Measurements from ENCODE around the gene RASGRF2.

The RASGRF2 gene, protein sequence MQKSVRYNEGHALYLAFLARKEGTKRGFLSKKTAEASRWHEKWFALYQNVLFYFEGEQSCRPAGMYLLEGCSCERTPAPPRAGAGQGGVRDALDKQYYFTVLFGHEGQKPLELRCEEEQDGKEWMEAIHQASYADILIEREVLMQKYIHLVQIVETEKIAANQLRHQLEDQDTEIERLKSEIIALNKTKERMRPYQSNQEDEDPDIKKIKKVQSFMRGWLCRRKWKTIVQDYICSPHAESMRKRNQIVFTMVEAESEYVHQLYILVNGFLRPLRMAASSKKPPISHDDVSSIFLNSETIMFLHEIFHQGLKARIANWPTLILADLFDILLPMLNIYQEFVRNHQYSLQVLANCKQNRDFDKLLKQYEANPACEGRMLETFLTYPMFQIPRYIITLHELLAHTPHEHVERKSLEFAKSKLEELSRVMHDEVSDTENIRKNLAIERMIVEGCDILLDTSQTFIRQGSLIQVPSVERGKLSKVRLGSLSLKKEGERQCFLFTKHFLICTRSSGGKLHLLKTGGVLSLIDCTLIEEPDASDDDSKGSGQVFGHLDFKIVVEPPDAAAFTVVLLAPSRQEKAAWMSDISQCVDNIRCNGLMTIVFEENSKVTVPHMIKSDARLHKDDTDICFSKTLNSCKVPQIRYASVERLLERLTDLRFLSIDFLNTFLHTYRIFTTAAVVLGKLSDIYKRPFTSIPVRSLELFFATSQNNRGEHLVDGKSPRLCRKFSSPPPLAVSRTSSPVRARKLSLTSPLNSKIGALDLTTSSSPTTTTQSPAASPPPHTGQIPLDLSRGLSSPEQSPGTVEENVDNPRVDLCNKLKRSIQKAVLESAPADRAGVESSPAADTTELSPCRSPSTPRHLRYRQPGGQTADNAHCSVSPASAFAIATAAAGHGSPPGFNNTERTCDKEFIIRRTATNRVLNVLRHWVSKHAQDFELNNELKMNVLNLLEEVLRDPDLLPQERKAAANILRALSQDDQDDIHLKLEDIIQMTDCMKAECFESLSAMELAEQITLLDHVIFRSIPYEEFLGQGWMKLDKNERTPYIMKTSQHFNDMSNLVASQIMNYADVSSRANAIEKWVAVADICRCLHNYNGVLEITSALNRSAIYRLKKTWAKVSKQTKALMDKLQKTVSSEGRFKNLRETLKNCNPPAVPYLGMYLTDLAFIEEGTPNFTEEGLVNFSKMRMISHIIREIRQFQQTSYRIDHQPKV (N-terminal part only)

DNA sequence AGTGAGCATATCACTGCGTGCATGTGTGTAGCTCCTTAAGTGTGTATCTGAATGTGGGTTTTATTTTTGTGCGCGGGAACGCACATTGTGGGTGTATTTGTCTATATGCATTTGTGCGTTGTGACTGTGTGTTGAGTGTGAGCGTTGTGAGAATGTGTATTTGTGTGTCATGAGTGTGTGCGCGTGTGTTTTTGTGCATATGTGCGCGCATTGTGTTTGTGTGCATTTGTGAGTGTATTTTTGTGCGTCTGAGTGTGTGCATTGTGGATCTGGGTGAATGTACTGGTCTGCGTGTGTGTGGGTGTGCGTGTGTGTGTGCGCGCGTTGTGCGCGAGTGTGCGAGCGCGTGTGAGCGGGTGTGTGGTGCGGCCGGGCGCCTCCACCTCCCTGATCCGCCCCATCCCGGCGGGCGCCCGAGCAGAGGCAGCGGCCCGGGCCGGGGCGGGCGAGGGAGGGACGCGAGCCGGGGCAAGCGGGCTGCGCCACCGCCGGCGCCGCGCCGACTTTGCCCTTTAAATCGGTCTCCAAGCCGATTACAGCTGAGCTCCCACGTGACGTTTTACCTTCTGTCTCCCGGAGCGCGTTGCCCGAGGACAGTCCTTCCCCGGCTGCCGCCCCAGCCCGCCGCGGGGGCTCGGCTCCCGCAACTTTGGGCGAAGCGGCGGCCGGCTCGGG, at the start of gene RASGRF2:
Gene RASGRF2, plus strand, starts transcription at position 596 of the 675 bp plus-strand sequence. CDS start 376 bp downstream, outside the sequence.
- DNase-seq: no peak

DNA sequence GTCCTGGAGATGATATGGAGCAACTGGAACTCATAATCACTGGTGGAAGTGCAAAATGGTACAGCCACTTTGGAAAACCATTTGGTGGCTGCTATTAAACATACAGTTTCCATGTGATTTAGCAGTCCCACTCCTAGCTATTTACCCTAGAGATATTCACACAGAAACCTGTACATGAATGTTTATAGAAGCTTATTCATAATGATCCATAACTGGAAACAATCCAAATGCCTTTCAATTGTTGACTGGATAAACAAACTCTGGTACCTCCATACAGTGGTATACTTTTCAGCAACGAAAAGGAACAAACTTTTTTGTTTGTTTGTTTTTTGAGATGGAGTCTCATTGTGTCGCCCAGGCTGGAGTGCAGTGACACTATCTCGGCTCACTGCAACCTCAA, 47.7 kb upstream of the RASGRF2 start:
- no peak for DNase-seq

DNA sequence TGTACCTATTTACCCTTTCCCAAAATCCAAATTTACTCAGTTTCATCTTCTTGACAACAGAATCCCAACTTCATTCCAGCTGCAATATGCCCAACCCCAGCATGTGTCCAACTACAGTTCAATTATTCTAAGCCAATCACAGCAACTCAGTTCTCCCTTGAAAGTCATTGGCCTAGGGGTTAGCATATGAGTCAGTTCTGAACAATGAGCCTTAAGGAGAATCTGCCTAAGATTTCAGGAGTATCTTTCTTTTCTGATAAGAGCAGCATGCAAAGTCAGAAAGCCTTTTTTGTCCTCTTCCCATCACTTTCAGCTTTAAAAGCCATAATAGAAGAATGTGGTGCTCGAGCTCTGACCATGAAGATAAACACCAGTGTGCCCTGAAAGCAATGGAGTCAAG, 44.4 kb upstream of the RASGRF2 start:
- no peak for DNase-seq

DNA sequence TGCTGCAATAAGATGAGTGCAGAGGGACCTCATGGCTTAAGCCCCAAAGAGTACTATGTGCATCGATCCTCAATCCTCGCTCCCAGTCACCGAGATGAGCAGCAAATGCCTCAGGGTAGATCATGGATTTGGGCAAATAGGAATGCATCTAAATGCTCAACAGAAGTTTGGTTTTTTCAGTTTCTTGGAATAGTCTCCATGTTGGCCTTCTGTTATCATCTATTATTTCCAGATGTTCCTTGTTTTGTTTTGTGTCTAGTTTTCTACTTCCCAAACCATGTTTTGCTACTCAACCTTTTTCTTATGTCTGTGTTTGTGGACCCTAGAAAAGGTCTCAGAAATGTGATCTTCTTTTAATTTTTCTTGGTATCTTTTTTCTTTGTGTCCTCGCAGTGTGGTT, 43.5 kb upstream of the RASGRF2 start:
- no peak for DNase-seq

DNA sequence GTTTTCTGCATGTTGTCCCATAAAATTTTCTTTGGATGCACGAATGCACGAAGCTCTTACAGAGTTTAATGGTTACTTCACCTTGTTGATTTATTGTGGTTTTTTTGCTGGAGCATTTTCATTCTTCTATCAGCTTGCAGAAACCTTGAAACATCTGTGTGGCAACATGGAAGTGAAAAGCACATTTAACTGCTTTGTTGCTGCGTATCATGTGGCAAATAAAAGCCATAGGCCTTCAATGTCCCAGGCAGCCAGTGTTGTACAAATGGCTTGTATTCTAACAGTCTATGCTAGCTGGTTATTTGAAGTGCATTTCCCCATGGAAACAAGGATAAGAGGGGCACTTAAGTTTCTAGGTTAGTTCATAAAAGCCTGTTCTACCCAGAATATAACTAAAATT, 42.5 kb upstream of the RASGRF2 start:
- DNase-seq: no peak

DNA sequence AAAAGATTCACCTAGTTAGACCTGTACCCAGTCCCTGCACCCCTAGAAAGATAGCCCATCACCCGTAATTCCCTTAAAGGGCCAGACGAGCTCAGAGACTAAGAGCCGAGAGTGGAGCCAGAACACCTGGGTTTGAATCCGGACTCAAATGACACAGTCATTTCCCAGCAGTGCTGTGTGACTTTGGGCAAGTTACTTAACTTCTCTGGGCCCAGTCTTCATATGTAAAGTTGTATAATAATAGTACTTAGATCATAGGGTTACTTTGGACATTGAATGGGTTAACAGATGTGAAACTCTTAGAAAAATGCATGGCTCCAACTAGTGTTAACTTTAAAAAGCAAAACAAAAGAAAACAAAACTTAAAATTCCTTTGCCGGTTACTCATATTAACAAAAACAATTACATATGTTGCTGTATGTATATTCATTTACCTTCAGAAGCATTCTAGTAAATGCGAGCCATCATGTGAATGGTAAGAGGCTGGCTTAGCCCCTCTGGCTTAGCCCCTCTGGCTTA, 40.4 kb upstream of the RASGRF2 start:
- no peak for DNase-seq

DNA sequence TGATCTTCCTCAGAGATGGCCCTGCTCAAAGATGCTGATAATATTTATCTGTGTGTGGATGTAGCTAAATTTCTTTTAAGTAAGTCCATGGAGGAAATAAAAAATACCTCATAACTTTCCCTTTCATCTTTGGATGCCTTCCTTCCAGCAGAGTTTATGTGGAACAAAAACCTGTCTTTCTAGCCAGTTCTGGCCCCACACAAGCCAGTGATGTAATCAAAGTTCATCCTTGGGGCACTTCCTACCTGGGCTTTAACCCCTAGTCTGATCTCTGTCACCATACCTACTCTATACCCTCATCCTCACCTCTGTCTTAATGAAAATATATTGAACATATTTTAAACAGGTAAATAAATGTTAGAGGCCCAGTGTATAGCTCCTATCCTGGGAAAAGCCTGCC, 39.8 kb upstream of the RASGRF2 start:
- DNase-seq: no peak

DNA sequence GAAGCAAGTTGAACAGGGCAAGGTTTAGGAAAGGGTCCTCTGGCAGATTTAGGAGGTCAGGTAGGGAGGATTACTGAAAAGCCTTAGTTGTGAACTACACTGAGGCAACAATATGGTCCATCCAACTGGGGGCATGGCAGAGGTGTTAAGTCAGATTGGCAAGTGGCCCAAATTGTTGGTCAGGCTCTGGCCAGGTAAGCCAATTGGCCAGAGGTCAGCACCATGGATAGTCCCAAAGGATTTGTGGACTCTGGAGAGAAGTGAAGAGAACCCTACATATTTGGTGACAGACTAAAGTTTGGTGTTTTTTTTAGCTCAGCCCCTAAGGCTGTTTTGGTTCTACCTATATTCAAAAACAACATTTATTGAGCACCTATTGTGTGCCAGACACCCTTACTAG, 39.1 kb upstream of the RASGRF2 start:
- DNase-seq: no peak

DNA sequence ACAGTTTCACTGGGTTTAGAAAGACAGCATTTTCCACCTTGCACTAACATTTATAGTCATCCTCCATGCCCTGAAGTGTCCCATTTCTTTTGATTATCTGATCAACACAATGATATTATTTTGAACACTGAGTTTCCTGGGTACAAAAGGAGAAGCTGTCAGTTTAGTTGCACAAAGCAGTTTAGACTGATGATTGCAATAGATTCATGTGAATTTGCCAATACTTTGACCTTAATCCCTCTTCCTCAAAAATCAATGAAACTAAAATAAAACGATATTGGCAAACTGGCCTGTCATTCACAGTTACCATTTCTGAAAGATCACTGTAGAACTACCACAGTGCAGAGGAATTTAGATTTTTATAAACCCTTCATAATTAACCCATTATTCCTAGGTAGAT, 34.2 kb upstream of the RASGRF2 start:
- DNase-seq: peak; percentile 36 to 58

DNA sequence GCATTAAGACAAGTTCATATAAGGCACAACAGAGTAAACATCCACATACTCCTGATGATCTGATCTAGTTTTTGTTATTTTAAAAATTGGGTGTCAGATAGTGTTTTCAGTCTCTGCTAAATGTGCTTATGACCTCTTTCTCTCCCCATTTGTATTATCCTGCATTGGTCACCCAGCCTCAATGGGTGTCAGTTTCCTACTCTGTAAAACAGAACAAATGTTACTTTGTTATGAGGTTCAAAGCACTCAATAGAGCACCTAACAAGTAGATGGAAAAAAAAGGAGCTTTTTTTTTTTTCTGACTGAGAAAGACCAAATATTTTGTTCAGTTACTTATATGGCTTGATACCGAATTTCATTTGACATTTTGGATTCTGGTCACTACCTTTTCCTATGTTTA, 33.6 kb upstream of the RASGRF2 start:
- no peak for DNase-seq

DNA sequence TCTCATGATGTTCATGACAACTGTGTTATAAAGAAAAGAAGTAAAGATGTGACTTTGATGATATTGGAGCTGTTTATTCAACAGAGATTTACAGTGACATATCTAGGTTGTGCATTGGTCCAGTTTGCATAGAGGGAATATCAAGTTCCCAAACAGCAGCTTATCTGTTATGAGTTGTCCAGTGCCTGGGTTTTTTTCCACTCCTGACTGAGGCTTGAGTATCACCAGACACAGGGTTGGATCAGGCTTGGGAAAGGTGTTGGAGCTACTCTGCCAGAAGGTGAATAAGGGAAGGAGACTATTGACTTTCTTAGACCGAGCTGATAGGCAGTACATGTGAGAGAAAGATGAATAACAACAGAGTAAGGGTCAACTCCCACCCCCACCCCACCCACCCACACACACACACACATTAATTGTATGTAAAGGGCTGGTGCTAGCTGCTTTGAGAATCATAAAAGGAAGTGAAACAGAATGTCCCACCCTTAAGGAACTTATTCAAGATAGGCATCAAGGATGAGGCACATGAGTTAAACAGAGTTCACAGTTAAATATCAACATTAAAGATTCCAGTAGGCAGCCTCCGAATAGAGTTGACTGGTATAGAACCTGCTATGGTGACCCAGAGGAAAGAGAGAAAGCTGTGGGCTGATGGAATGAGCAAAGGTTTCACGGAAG, 33.0 kb upstream of the RASGRF2 start:
- no peak for DNase-seq

DNA sequence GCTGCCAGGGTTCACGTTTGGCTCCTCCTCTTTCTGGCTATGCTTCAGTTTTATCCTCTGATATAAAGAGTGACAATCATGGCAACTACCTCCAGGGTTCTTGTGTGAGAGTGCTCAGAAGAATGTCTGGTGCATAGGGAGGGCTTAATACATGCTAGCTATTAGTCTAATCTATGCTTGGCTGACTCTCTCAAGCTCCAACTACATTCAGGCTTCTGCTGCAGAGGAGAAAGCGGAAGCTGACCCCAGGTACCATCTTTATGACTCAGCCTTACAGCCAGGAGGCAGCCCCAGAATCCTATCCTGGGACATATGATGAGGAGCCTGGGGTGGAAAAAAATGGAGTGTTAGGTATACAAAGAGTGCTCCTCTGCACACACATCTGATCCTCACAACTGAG, 32.1 kb upstream of the RASGRF2 start:
- no peak for DNase-seq

DNA sequence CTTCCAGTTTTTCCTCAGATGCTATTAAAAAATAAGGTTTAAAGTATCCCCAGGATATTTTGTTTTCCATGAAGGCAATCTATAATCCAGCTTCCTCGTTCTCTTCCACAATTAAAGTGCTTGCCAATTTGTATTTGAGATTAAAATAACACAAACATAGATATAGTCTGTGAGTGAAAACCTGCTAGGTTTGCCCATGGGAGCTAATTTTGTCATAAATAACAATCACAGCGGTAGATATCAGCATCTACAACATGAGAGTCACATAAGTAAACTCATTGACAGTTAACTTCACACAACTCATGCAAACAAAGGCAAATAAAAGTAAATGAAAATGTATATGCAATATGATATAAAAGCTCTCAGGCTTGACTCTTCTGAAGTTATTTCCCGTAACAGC, 29.2 kb upstream of the RASGRF2 start:
- DNase-seq: no peak

DNA sequence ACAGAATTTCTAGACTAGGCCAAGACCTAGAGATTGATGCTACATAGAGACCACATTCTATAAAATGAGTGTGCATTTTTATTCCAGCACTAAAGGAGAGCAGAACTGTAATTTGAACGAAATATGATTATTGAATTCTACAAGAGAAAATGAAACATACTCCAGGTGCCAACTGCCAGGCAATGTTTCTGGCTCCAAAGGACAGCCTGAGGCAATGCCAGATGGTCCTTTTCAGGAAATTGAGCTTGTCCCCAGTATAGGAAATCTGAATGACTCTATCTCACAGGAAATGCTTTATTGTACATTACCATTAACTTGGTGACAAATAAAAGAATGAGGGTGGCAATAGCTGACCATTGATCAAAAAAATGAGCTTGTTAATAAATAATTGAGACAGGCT, 28.8 kb upstream of the RASGRF2 start:
- DNase-seq: no peak

DNA sequence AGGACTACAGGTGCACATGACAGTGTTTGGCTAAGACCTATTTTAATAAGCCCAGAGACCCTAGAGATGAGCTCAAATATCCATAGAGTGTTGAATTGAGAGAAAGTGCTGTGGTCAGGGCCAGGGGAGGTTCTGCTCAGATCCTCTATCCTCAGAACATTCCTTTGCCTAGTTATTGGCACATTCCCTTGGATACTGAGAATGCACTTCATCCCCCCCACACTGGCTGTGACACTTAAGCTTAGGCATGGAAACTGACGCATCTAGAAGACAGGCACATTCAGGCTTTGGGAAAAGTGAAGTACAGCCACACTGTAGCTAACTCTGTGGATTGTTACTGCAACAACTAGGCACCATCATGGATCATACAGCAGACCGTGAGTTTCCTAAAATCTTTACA, 27.1 kb upstream of the RASGRF2 start:
- no peak for DNase-seq

DNA sequence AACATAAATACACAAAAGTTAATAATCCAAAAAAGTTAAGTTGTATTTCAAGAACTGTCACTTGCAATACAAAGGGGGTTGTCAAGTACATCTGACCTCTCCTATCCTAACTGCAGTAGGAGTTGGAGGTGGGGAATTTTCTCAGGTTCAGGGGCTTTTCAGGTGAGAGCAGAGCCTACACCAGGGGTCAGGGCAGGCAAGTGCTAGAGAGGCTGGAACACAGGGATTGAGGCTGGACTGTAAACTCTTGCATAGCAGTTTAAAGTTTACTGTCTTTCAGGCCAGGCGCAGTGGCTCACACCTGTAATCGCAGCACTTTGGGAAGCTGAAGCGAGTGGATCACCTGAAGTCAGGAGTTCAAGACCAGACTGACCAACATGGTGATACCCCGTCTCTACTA, 25.4 kb upstream of the RASGRF2 start:
- DNase-seq: no peak

DNA sequence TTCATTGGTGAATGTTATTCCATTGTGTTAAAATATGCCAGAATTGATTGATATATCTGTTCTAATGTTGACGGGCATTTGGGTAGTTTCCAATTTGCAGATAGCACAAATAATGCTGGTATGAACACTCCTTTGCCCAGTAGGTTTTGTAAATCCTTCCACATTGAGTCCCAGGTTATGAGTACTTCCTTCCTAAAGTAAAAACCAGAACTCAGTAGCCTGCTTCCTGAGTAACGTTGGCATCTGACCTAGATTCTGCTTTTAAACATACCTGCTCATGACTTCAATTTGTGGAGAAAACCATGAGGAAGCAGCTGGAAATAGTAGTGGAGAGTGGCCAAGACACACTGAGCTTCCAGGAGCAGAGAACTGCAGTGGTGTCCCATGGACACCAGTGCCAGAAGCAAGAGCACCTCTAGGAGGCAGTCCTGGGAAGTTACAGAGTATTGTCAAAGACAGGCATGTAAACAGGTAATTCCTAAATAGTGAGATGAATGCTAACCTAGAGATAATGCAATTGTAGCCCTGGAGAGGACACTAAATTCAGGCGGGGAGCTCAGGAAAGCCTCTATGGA, 24.3 kb upstream of the RASGRF2 start:
- DNase-seq: no peak

DNA sequence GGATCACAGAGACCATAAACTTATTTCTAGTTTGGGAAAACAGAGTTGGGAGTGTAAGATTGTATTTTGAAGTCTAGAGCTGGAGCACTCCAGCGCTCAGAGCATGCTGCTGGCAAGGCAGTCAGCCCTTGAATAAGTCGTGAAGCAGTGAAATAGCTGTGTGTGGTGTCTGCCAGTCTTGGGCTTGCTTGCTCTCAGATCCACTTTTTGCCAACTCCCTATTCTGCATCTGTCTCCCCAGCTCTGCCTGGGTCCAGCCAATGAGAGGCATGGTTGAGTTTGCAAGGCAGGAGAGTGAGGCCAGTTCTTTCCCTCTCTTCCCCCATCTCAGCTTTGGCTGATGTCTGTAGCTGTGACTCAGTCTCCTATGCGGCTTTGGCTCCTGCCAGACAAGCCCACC, 23.3 kb upstream of the RASGRF2 start:
- no peak for DNase-seq

DNA sequence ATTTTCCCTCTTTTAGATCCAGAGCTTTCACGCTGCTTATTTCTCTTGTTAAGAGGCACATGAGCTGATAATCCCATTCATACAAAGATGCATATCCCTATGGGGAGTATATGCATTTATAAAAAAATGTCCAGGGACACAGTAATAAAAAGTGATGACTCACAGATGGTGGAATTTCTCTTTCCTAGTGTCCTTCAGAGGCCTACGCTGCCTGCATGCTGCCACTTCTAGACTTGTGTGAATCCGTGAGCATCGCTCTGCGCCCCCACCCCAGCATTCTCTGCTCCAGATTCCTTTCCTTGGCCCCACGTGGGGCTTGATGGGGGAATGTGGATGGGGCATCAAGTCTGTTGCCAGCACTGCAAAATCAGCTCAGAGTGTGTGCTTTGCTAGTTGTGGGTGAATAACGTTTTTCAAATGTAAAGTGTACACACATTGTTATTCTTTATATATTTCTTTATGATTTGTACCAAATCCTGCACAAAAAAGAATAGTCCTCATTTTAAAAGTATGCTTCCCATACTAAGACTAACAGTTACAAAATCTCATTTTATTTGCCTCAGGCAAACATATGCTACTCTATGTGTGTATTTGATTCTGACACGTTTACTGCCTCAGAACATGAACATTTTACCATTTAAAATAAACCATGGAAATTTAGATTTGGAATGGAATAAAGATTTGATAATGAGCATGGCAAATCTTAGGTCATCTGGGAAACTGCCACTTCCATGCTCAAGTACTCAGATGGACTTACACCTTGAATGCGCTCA, 22.4 kb upstream of the RASGRF2 start:
- DNase-seq: no peak

DNA sequence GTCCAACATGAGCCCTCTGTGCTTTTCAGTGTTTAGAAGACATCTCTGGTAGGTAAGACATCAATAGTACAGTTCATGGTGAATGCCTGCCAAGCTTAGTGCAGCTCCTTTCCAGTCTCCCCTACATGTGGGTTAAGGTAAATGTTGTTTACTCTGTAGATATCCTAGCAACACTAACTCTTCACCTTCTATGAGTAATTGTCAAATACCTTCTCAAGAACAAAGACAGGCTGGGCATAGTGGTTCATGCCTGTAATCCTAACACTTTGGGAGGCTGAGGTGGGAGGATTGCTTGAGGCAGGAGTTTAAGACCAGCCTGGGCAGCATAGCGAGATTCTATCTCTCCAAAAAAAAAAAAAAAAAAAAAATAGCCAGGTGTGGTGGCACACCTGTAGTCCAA, 18.7 kb upstream of the RASGRF2 start:
- DNase-seq: no peak

DNA sequence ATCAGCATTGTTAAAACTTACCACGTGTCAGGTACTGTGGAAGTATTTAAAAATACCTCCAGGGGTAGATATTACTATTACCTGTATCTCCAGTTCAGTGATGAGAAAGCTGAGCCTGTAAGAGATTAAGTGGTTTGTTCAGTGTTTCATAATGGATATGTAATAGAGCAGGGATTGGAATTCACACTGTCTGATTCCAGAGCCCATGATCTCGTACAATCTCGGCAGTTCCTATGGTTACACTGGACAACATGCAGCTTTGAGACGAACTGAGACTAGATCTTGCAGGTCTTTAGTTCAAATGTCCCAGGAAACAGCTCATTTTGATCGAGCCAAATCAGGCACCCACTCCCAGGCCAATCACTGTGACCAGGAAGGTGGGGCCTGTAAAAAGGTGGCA, 8.8 kb upstream of the RASGRF2 start:
- DNase-seq: no peak

Measured in AML-193 (cell line).